ENCODE measurements around the gene LGR6.

DNA sequence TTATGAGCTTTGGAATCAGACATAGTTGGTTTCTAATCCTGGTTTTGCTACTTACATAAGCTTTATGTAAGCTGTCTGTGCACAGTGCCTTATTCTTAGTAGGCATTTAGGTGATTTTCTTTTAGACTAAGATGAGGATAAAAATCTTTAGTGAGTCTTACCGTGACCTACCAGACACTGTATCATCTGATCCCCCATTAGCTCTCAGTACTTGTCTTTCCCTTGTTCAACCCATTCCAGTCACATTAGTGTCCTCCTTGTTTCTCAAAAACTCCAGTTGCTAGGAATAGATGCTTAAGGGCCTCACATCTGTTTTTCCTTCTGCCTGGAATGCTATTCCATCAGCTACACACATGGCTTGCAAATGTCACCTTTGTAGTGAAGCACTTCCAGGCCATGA, 173.7 kb downstream of the LGR6 start:
- TF ChIP-seq, protein P1, sequence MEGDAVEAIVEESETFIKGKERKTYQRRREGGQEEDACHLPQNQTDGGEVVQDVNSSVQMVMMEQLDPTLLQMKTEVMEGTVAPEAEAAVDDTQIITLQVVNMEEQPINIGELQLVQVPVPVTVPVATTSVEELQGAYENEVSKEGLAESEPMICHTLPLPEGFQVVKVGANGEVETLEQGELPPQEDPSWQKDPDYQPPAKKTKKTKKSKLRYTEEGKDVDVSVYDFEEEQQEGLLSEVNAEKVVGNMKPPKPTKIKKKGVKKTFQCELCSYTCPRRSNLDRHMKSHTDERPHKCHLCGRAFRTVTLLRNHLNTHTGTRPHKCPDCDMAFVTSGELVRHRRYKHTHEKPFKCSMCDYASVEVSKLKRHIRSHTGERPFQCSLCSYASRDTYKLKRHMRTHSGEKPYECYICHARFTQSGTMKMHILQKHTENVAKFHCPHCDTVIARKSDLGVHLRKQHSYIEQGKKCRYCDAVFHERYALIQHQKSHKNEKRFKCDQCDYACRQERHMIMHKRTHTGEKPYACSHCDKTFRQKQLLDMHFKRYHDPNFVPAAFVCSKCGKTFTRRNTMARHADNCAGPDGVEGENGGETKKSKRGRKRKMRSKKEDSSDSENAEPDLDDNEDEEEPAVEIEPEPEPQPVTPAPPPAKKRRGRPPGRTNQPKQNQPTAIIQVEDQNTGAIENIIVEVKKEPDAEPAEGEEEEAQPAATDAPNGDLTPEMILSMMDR (IDR thresholded peaks at IDR 0.05), result no peak
- TF ChIP-seq POLR2A (IDR thresholded peaks at IDR 0.05) (no peak), EP300 (IDR thresholded peaks at IDR 0.05) (no peak), POLR2AphosphoS5 (IDR thresholded peaks at IDR 0.05) (no peak)
